OCI-LY3 (cell line): ENCODE data around the gene LY6G5C.

Experiments
- CTCF ChIP-seq: fragments of 200-600, 300-600 bp; sonication (generic); IDR thresholded peaks from 2 replicates; pipeline ENCODE4 v1.5.1; 2014; ENCODE audit warnings: antibody characterized with exemption, low read length, low read depth
- EZH2phosphoT487 ChIP-seq: fragments of 200-600 bp; shearing (Covaris generic); IDR thresholded peaks from 2 replicates; pipeline ENCODE4 v1.6.1; 2018; ENCODE audit warnings: antibody characterized with exemption, mixed run types, low read depth

GRCh38 chr6:31663126-31663960 lies 17.5 kb downstream of the LY6G5C start:
- TF ChIP-seq CTCF (no peak), EZH2phosphoT487 (no peak)
